Vagina (tissue), 2 donors: ENCODE measurements around the gene YPEL4.
A peak's percentile ranks its signal among the peaks of the same experiment; 100 is the strongest.

ENCODE experiments used
- CTCF ChIP-seq, 3 experiments: fragments of 450-650 bp in 2 of 3; fragments of 200-600 bp in 1 of 3; sonication (generic) in 1 of 3; IDR thresholded peaks; one replicate each; pipeline ENCODE4 v1.5.1; 2017 to 2019; ENCODE audit warnings: antibody characterized with exemption in 3 of 3, mild to moderate bottlenecking in 2 of 3, moderate library complexity in 2 of 3
- POLR2AphosphoS5 ChIP-seq, 2 donors: sonication (generic); formaldehyde crosslinking; IDR thresholded peaks; one replicate each; pipeline ENCODE4 v1.9.0; 2017; ENCODE audit warnings: antibody characterized with exemption in 2 of 2, mild to moderate bottlenecking in 2 of 2, low read depth in 1 of 2; ENCODE audit not compliant: insufficient read depth in 1 of 2

GRCh38 chr11:57647960-57648800 is 1.5 kb downstream of the YPEL4 start:
- TF ChIP-seq CTCF (IDR thresholded peaks at IDR 0.05) (no peak), POLR2AphosphoS5 (IDR thresholded peaks at IDR 0.05; ENCODE audit: insufficient read depth in 1 of 2, low read depth in 1 of 2) (peak in 1 of 2 donors; percentile 9)
